CD14-positive monocyte (primary cell): ENCODE measurements around the gene EBF3. TPM values are rescaled to one million over a fixed set of nuclear protein-coding genes. Genes with fewer than 3 reads are reported as not detected.

Source experiments
- DNase-seq, 3 donors: peaks; one replicate each; pipeline ENCODE4 v3.0.0-alpha.2; 2011 to 2022
- H2AFZ ChIP-seq: 2 replicates; pipeline ENCODE4 v1.6.0; 2012; ENCODE audit warnings: mild to moderate bottlenecking, low read depth, low read length, inconsistent platforms; ENCODE audit not compliant: insufficient read depth, poor library complexity, severe bottlenecking
- H3K27ac ChIP-seq, 2 donors: 1 replicate in 1 of 2; 2 replicates in 1 of 2; pipeline ENCODE4 v1.5.1; 2012 to 2013; ENCODE audit warnings: low read length in 2 of 2, control low read depth in 1 of 2, inconsistent platforms in 1 of 2, low read depth in 1 of 2, mild to moderate bottlenecking in 1 of 2
- H3K27me3 ChIP-seq, 2 donors: one replicate each; pipeline versions ENCODE4 v1.6.0 to v1.6.1; 2011 to 2013; ENCODE audit warnings: low read length in 2 of 2; ENCODE audit not compliant: control insufficient read depth in 2 of 2, insufficient read depth in 2 of 2
- H3K36me3 ChIP-seq, 2 donors: replicated peaks in 1 of 2; 1 replicate in 1 of 2; 2 replicates in 1 of 2; pipeline versions ENCODE4 v1.5.1 to v1.6.1; 2012 to 2013; ENCODE audit warnings: low read length in 2 of 2, control low read depth in 1 of 2, inconsistent platforms in 1 of 2, mild to moderate bottlenecking in 1 of 2; ENCODE audit not compliant: insufficient read depth in 2 of 2, control insufficient read depth in 1 of 2
- H3K4me1 ChIP-seq, 2 donors: 1 replicate in 1 of 2; 2 replicates in 1 of 2; pipeline versions ENCODE4 v1.5.1 to v1.6.1; 2012 to 2013; ENCODE audit warnings: low read length in 2 of 2, control low read depth in 1 of 2, inconsistent platforms in 1 of 2, mild to moderate bottlenecking in 1 of 2, moderate library complexity in 1 of 2; ENCODE audit not compliant: insufficient read depth in 2 of 2, control insufficient read depth in 1 of 2
- H3K4me2 ChIP-seq: replicated peaks from 2 replicates; pipeline ENCODE3; 2012; ENCODE audit warnings: low read length, moderate library complexity, mild to moderate bottlenecking; ENCODE audit not compliant: poor library complexity, severe bottlenecking; ENCODE audit errors: extremely low read depth
- H3K4me3 ChIP-seq, 3 experiments: fragments of 200-600 bp in 1 of 3; sonication (generic) in 1 of 3; replicated peaks in 1 of 3; 1 replicate in 2 of 3; 2 replicates in 1 of 3; pipeline ENCODE4 v1.5.1; 2011 to 2013; ENCODE audit warnings: low read length in 3 of 3, mild to moderate bottlenecking in 3 of 3, control low read depth in 2 of 3, low read depth in 2 of 3, inconsistent platforms in 1 of 3, moderate library complexity in 1 of 3
- H3K79me2 ChIP-seq: 2 replicates; pipeline ENCODE4 v1.6.0; 2012; ENCODE audit warnings: mild to moderate bottlenecking, control low read depth, inconsistent platforms, low read length, moderate library complexity; ENCODE audit not compliant: insufficient read depth
- H3K9ac ChIP-seq: 2 replicates; pipeline ENCODE4 v1.6.0; 2017; ENCODE audit warnings: low read length, mild to moderate bottlenecking; ENCODE audit not compliant: insufficient read depth, poor library complexity, severe bottlenecking
- H3K9me3 ChIP-seq, 2 donors: replicated peaks in 1 of 2; 1 replicate in 1 of 2; 2 replicates in 1 of 2; pipeline versions ENCODE4 v1.5.1 to v1.6.1; 2012 to 2013; ENCODE audit warnings: low read length in 2 of 2, control low read depth in 1 of 2; ENCODE audit not compliant: control insufficient read depth in 1 of 2, insufficient read depth in 1 of 2
- H4K20me1 ChIP-seq: 2 replicates; pipeline ENCODE4 v1.6.0; 2012; ENCODE audit warnings: mild to moderate bottlenecking, low read length, control low read depth, moderate library complexity; ENCODE audit not compliant: insufficient read depth
- H3K27ac Mint-ChIP-seq, 7 donors: one replicate each; pipeline ENCODE4 v1.8.0; 2020; ENCODE audit warnings: mild to moderate bottlenecking in 7 of 7, mixed read lengths in 7 of 7, moderate library complexity in 6 of 7, inconsistent platforms in 2 of 7
- H3K27me3 Mint-ChIP-seq, 3 donors: one replicate each; pipeline ENCODE4 v1.8.0; 2021 to 2022; ENCODE audit warnings: low read depth in 3 of 3, mild to moderate bottlenecking in 3 of 3, mixed read lengths in 3 of 3, moderate library complexity in 3 of 3, inconsistent platforms in 1 of 3
- H3K36me3 Mint-ChIP-seq, 2 donors: one replicate each; pipeline ENCODE4 v1.8.0; 2020; ENCODE audit warnings: mixed read lengths in 2 of 2, inconsistent platforms in 1 of 2, mild to moderate bottlenecking in 1 of 2
- H3K4me1 Mint-ChIP-seq: one replicate; pipeline ENCODE4 v1.8.0; 2020; ENCODE audit warnings: mild to moderate bottlenecking, mixed read lengths
- H3K4me3 Mint-ChIP-seq, 2 donors: one replicate each; pipeline ENCODE4 v1.8.0; 2020; ENCODE audit warnings: mild to moderate bottlenecking in 2 of 2, mixed read lengths in 2 of 2, moderate library complexity in 1 of 2
- H3K9me3 Mint-ChIP-seq, 7 donors: one replicate each; pipeline ENCODE4 v1.8.0; 2020 to 2022; ENCODE audit warnings: mixed read lengths in 7 of 7, mild to moderate bottlenecking in 6 of 7, moderate library complexity in 6 of 7, inconsistent platforms in 2 of 7
- CTCF ChIP-seq: fragments of 200-600 bp; IDR thresholded peaks from one replicate; pipeline ENCODE4 v1.8.0; 2022; ENCODE audit warnings: antibody characterized with exemption, mild to moderate bottlenecking
- WGBS: methylation state at CpG from one replicate; pipeline ENCODE4 v1.1.5; 2013; ENCODE audit warnings: missing lambda C conversion rate; ENCODE audit not compliant: insufficient coverage; 5-methylcytosine and 5-hydroxymethylcytosine counted together
- intact Hi-C, 2 donors: fragments of 100-400 bp; cut with micrococcal nuclease; formaldehyde crosslinking; loops; one replicate each; pipeline versions ENCODE4 v1.15.0 to v1.15.1; 2023
- polyA plus RNA-seq, 3 donors: library from polyadenylated mRNA; depleted of rRNA in 1 of 3; unstranded in 2 of 3; stranded (reverse) in 1 of 3; fragments of 300-500 nt in 2 of 3; fragments of >200 nt in 1 of 3; fragmentation: Illumina TruSeq in 2 of 3; gene quantifications; 1 replicate in 2 of 3; 2 replicates in 1 of 3; pipeline ENCODE4 v1.2.3, GENCODE V29; 2012 to 2021

The EBF3 gene
- polyA plus RNA-seq, 3 donors: not detected

DNA sequence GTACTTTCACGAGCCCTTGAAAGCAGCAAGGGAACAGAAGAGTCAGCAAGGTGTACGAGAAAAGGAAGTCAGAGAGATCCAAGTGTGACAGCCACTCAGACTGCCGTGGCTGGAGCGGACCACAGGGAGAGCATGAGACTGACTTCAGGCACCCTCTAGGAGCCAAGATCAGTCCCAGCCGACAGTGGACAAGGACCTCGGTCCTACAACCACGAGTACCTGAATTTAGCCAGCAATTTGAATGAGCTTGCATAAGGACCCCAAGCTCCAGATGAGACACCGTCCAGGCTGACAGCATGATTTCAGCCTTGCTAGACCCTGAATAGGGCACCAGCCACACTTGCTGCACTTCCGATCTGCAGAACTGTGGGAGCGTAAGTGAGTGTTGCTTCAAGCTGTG, 13.7 kb upstream of the EBF3 start:
- H3K9ac ChIP-seq: no peak overlapping the region
- intact Hi-C loops: no loop called here
- Mint-ChIP-seq H3K4me3 (no peak overlapping the region), H3K27me3 (peaks cover 25 to 52% (median 43%) of the 10 kb centered on the region in 3 donors), H3K9me3 (peaks cover 2 to 7% (median 3%) of the 10 kb centered on the region in 7 donors), H3K4me1 (no peaks in the 10 kb centered on the region), H3K27ac (no peak overlapping the region), H3K36me3 (no peaks in the 10 kb centered on the region)
- no peaks in the 10 kb centered on the region for H3K79me2 ChIP-seq
- H3K4me1 ChIP-seq: no peaks in the 10 kb centered on the region
- H4K20me1 ChIP-seq: no peaks in the 10 kb centered on the region
- H3K27me3 ChIP-seq: peaks cover 5 to 35% of the 10 kb centered on the region in 2 donors
- no peak for TF ChIP-seq CTCF
- H3K27ac ChIP-seq: no peak overlapping the region
- H3K9me3 ChIP-seq: no peaks in the 10 kb centered on the region
- no peaks in the 10 kb centered on the region for H3K36me3 ChIP-seq
- DNase-seq: no peak
- H3K4me2 ChIP-seq: no peak overlapping the region
- WGBS: 81% methylated on average over 8 of the region's 10 CpGs
- H3K4me3 ChIP-seq: no peak overlapping the region
- no peak overlapping the region for H2AFZ ChIP-seq

- Histone ChIP-seq H3K9ac (no peak overlapping the region), H4K20me1 (no peaks in the 10 kb centered on the region), H3K36me3 (no peaks in the 10 kb centered on the region), H3K4me1 (no peaks in the 10 kb centered on the region), H2AFZ (no peak overlapping the region), H3K79me2 (no peaks in the 10 kb centered on the region), H3K27ac (no peak overlapping the region), H3K4me2 (no peak overlapping the region), H3K27me3 (peaks cover 23 to 64% of the 10 kb centered on the region in 2 donors), H3K9me3 (peaks cover 0 to 15% of the 10 kb centered on the region in 2 donors), H3K4me3 (no peak overlapping the region)
- TF ChIP-seq CTCF: no peak
- Mint-ChIP-seq H3K4me3 (peak overlapping the region in 1 of 2 donors; percentile 72), H3K9me3 (peaks cover 0 to 4% (median 3%) of the 10 kb centered on the region in 7 donors), H3K27me3 (peaks cover 55 to 82% (median 72%) of the 10 kb centered on the region in 3 donors), H3K27ac (no peak overlapping the region), H3K4me1 (peaks cover 3% of the 10 kb centered on the region), H3K36me3 (no peaks in the 10 kb centered on the region)
- intact Hi-C loops: no loop called here
- 96% methylated on average over 5 of the region's 8 CpGs for WGBS
- no peak for DNase-seq
These were observed 9.6 kb upstream of the EBF3 start for GRCh38 chr10:129973674-129974059.
